K562 (cell line): ENCODE measurements around the gene ATG4C. TPM values are rescaled to one million over a fixed set of nuclear protein-coding genes. Genes with fewer than 3 reads are reported as not detected.

Experiments used
- ATAC-seq: fragments of 200-7000 bp; cut with Tn5 transposase; 3 replicates; pipeline ENCODE4 v1.9.1; 2020; ENCODE audit warnings: moderate library complexity
- BruUV-seq: library from RNA; stranded (reverse); fragments of 400-500 nt; replicated peaks from 2 replicates; lab custom pipeline; 2021; lab: Mats Ljungman, UMichigan
- CTCF ChIA-PET: fragments of 300-600 bp; formaldehyde crosslinking; extraction: SDS; loops from one replicate; lab custom pipeline; 2021; ENCODE audit warnings: low intra/inter-chr PET ratio; lab: Yijun Ruan, JAX
- POLR2A ChIA-PET: fragments of 300-600, 350-650 bp; sonication (Branson Sonifier 250); formaldehyde crosslinking; extraction: SDS; loops from one replicate; lab custom pipeline; 2021; ENCODE audit warnings: antibody characterized with exemption, inconsistent platforms; lab: Yijun Ruan, JAX
- DNase-seq, 4 experiments: peaks; one replicate each; pipeline versions ENCODE4 v3.0.0 to v3.0.0-alpha.2; 2011 to 2018; ENCODE audit warnings: low spot score in 3 of 4, mixed read lengths in 3 of 4; ENCODE audit errors: extremely low read depth in 1 of 4
- FAIRE-seq: peaks from 2 replicates; lab custom pipeline; 2011; peaks lifted over from hg19 to GRCh38; lab: Jason Lieb, UNC
- H2AFZ ChIP-seq: 2 replicates; pipeline ENCODE4 v1.6.0; 2011; ENCODE audit warnings: low read depth, low read length, control low read depth, inconsistent platforms
- H3K27ac ChIP-seq: fragments of 200-600 bp; 3 replicates; pipeline ENCODE4 v1.8.0; 2011; ENCODE audit warnings: low read depth, mild to moderate bottlenecking, control low read depth, inconsistent platforms, low read length, moderate library complexity, mixed read lengths; ENCODE audit errors: extremely low read depth
- H3K27me3 ChIP-seq, 2 experiments: fragments of 300-600 bp in 1 of 2; 2 replicates in 1 of 2; 3 replicates in 1 of 2; pipeline versions ENCODE4 v1.6.0 to v1.8.0; 2011; ENCODE audit warnings: inconsistent platforms in 2 of 2, low read length in 2 of 2, mild to moderate bottlenecking in 1 of 2, mixed read lengths in 1 of 2, moderate library complexity in 1 of 2; ENCODE audit not compliant: control insufficient read depth in 2 of 2, insufficient read depth in 2 of 2
- H3K36me3 ChIP-seq: fragments of 300-600 bp; 3 replicates; pipeline ENCODE4 v1.8.0; 2011; ENCODE audit warnings: mild to moderate bottlenecking, low read length, inconsistent platforms; ENCODE audit not compliant: control insufficient read depth, insufficient read depth
- H3K4me1 ChIP-seq, 2 experiments: fragments of 200-600 bp in 1 of 2; replicated peaks in 1 of 2; 2 replicates in 1 of 2; 3 replicates in 1 of 2; pipeline versions ENCODE4 v1.5.1 to v1.8.0; 2011; ENCODE audit warnings: inconsistent platforms in 2 of 2, low read length in 2 of 2, mild to moderate bottlenecking in 1 of 2, mixed read lengths in 1 of 2, moderate library complexity in 1 of 2; ENCODE audit not compliant: control insufficient read depth in 2 of 2, insufficient read depth in 2 of 2
- H3K4me2 ChIP-seq: 2 replicates; pipeline ENCODE4 v1.6.1; 2011; ENCODE audit warnings: low read length, control low read depth, inconsistent platforms, mixed read lengths; ENCODE audit not compliant: insufficient read depth
- H3K4me3 ChIP-seq: fragments of 200-600 bp; sonication (generic), shearing (Covaris generic); 2 replicates; pipeline ENCODE4 v1.5.1; 2016; ENCODE audit warnings: control low read depth, inconsistent platforms
- H3K79me2 ChIP-seq: fragments of 200-600 bp; 3 replicates; pipeline ENCODE4 v1.8.0; 2011; ENCODE audit warnings: low read length, inconsistent platforms; ENCODE audit not compliant: control insufficient read depth, insufficient read depth
- H3K9ac ChIP-seq, 2 experiments: 2 replicates each; pipeline versions ENCODE4 v1.6.0 to v1.6.1; 2011; ENCODE audit warnings: low read depth in 2 of 2, low read length in 2 of 2, control low read depth in 1 of 2, inconsistent platforms in 1 of 2, mild to moderate bottlenecking in 1 of 2, mixed read lengths in 1 of 2; ENCODE audit not compliant: insufficient read depth in 1 of 2
- H3K9me1 ChIP-seq: one replicate; pipeline ENCODE4 v1.6.0; 2011; ENCODE audit warnings: inconsistent platforms, mild to moderate bottlenecking, low read length, moderate library complexity; ENCODE audit not compliant: control insufficient read depth, insufficient read depth
- H3K9me3 ChIP-seq: replicated peaks from 2 replicates; pipeline ENCODE4 v1.5.1; 2011; ENCODE audit warnings: low read depth, low read length, inconsistent platforms; ENCODE audit not compliant: control insufficient read depth, insufficient read depth
- H4K20me1 ChIP-seq: replicated peaks from 2 replicates; pipeline ENCODE4 v1.6.1; 2011; ENCODE audit warnings: low read length, inconsistent platforms, mixed read lengths; ENCODE audit not compliant: control insufficient read depth, insufficient read depth
- DACH1 ChIP-seq: fragments of 450-650 bp; IDR thresholded peaks from 2 replicates; pipeline ENCODE4 v1.6.1; 2018; ENCODE audit not compliant: partially characterized antibody
- EZH2 ChIP-seq: IDR thresholded peaks from 2 replicates; pipeline ENCODE4 v1.6.1; 2012; ENCODE audit warnings: low read depth, mild to moderate bottlenecking, inconsistent platforms, low read length, borderline replicate concordance
- FOXA1 ChIP-seq: fragments of 450-650 bp; IDR thresholded peaks from 2 replicates; pipeline ENCODE4 v1.6.1; 2016; ENCODE audit warnings: mild to moderate bottlenecking, borderline replicate concordance
- JUN ChIP-seq, 2 experiments: sonication (generic) in 1 of 2; formaldehyde crosslinking in 1 of 2; IDR thresholded peaks; 2 replicates each; pipeline versions ENCODE4 v1.6.1 to v1.8.0; 2012 to 2022; ENCODE audit warnings: borderline replicate concordance in 2 of 2, mild to moderate bottlenecking in 2 of 2, improper control_type of control experiment in 1 of 2, low read depth in 1 of 2, low read length in 1 of 2, missing genetic modification reagents in 1 of 2
- KAT2B ChIP-seq: IDR thresholded peaks from one replicate; pipeline ENCODE4 v1.6.1; 2012; ENCODE audit warnings: low read depth, mild to moderate bottlenecking, control low read depth, inconsistent platforms, low read length, moderate library complexity
- NFIC ChIP-seq: fragments of 450-650 bp; IDR thresholded peaks from 2 replicates; pipeline ENCODE4 v1.6.1; 2017; ENCODE audit warnings: mild to moderate bottlenecking, inconsistent platforms
- NRF1 ChIP-seq, 2 experiments: fragments of 450-650 bp; IDR thresholded peaks in 1 of 2; conservative IDR thresholded peaks in 1 of 2; 2 replicates each; pipeline ENCODE4 v1.6.1; 2014; ENCODE audit warnings: mild to moderate bottlenecking in 2 of 2
- RB1 ChIP-seq: fragments of 450-650 bp; IDR thresholded peaks from 2 replicates; pipeline ENCODE4 v1.6.1; 2017; ENCODE audit warnings: low read depth, mild to moderate bottlenecking
- RBM17 ChIP-seq: fragments of 200-400 bp; formaldehyde crosslinking; IDR thresholded peaks from 2 replicates; pipeline ENCODE4 v1.6.1; 2017; ENCODE audit warnings: low read depth, mild to moderate bottlenecking, low read length, borderline replicate concordance
- ZEB2 ChIP-seq: fragments of 450-650 bp; IDR thresholded peaks from 2 replicates; pipeline ENCODE4 v1.6.1; 2016
- ZKSCAN3 ChIP-seq: fragments of 250-450 bp; sonication (Bioruptor Pico); IDR thresholded peaks from 2 replicates; pipeline ENCODE4 v1.4.0; 2020
- ZNF175 ChIP-seq: fragments of 200-800 bp; sonication (Bioruptor generic); IDR thresholded peaks from 2 replicates; pipeline ENCODE4 v1.6.1; 2016; ENCODE audit warnings: low read depth, mild to moderate bottlenecking, missing genetic modification characterization, missing compliant biosample characterization
- ZNF354B ChIP-seq: fragments of 250-450 bp; sonication (Bioruptor Pico); IDR thresholded peaks from 2 replicates; pipeline ENCODE4 v1.4.0; 2020
- in situ Hi-C: fragments of 300-500 bp; cut with MboI; formaldehyde crosslinking; loops from 4 replicates; pipeline ENCODE4 v1.15.0; 2018; ENCODE audit warnings: inconsistent platforms, mixed read lengths
- intact Hi-C: fragments of 100-400 bp; cut with micrococcal nuclease; formaldehyde crosslinking; loops from 2 replicates; pipeline ENCODE4 v1.14.2; 2022
- polyA plus RNA-seq, 8 experiments: library from polyadenylated mRNA; depleted of rRNA in 4 of 8; stranded (reverse) in 5 of 8; unstranded in 3 of 8; fragments of >200 nt; fragmentation: Nextera tagmentation in 2 of 8; fragmentation: Illumina TruSeq in 1 of 8; extraction: Ambion mirVana in 2 of 8; extraction: Trizol in 1 of 8; gene quantifications; 2 replicates each; pipeline versions ENCODE4 v1.2.1 to v1.2.3, GENCODE V29; 2011 to 2014; ENCODE audit warnings: inconsistent platforms in 1 of 8, missing spikeins in 1 of 8
- total RNA-seq, 7 experiments: library from RNA; depleted of rRNA in 6 of 7; stranded (reverse); fragments of >200 nt in 6 of 7; fragmentation: Illumina TruSeq in 2 of 7; extraction: Trizol in 2 of 7; gene quantifications; 2 replicates each; pipeline versions ENCODE4 v1.2.1 to v1.2.3, GENCODE V29; 2011 to 2021; ENCODE audit warnings: low replicate concordance in 1 of 7
- TF ChIP-seq, protein P1 (sequence below): sonication (generic); formaldehyde crosslinking; IDR thresholded peaks from 2 replicates; pipeline ENCODE4 v1.8.0; 2022; ENCODE audit warnings: mild to moderate bottlenecking, missing genetic modification reagents, borderline replicate concordance
- TF ChIP-seq, protein P2 (sequence below): fragments of 250-450 bp; sonication (Bioruptor Pico); IDR thresholded peaks from 2 replicates; pipeline ENCODE4 v1.5.0; 2021
- TF ChIP-seq, protein P3 (sequence below): fragments of 250-450 bp; sonication (Bioruptor Pico); IDR thresholded peaks from 2 replicates; pipeline ENCODE4 v1.9.0; 2021; ENCODE audit warnings: mild to moderate bottlenecking

ATG4C gene
- total and polyA plus RNA-seq, 9 of the 15 experiments (the other 6 are each of a cell fraction or from before 2014, with no cell fraction given) = 7.6 to 35.8 (median 16.1) TPM

DNA sequence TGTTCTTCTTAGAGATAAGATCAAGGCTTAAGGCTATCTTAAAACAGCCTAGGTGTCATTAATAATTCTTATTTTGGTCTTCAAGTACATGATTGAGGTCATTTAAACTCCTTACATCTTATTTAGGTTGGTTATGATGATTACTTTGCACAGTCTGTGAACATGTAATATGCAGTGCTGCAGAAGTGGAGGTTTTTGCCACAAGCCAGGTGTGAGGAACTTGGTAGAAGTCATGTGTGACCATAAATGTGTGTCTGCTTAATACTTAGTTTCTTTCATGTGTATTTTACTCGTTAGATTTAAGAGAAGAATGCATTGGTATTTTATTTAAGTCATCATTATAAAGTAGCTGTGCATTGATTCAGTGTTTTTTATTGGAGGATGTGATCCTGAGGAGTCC lies 10.1 kb downstream of the ATG4C start (continued):
- no peak for TF ChIP-seq ZNF354B (CRISPR knock-in tag)
- TF ChIP-seq DACH1 = no peak
- no peak for TF ChIP-seq JUN (IDR thresholded peaks at IDR 0.05; ENCODE audit: borderline replicate concordance, low read depth, low read length)
- no peak for TF ChIP-seq JUN (CRISPR knock-in tag; IDR thresholded peaks at IDR 0.05; ENCODE audit: borderline replicate concordance)
- no peak for TF ChIP-seq NRF1 (conservative IDR thresholded peaks at IDR 0.05 in 1 of 2, IDR thresholded peaks at IDR 0.05 in 1 of 2)
- no peak for TF ChIP-seq EZH2
- no peak for TF ChIP-seq KAT2B
- TF ChIP-seq ZNF175 (CRISPR knock-in tag) = no peak
- TF ChIP-seq, protein P1, sequence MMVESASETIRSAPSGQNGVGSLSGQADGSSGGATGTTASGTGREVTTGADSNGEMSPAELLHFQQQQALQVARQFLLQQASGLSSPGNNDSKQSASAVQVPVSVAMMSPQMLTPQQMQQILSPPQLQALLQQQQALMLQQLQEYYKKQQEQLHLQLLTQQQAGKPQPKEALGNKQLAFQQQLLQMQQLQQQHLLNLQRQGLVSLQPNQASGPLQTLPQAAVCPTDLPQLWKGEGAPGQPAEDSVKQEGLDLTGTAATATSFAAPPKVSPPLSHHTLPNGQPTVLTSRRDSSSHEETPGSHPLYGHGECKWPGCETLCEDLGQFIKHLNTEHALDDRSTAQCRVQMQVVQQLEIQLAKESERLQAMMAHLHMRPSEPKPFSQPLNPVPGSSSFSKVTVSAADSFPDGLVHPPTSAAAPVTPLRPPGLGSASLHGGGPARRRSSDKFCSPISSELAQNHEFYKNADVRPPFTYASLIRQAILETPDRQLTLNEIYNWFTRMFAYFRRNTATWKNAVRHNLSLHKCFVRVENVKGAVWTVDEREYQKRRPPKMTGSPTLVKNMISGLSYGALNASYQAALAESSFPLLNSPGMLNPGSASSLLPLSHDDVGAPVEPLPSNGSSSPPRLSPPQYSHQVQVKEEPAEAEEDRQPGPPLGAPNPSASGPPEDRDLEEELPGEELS = no peak
- no peak for TF ChIP-seq RBM17
- TF ChIP-seq NFIC = no peak

DNA sequence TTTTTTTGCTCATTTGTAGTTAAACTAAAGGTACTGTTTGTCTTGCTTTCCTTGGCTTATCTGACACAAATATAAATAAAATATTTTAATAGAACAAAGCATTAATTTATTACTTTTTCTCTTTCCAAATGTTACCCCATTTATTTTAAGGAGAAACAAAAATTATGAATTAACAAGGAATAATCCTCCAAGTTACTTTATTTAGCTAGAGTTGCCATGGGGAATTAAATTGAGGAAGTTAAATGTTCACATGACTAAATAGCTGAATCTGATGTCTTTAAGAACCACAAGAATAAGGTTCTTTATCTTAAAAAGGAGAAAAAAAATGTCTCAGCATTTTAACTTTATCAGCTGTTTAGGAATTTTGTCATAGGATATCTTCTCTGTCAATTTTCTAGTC lies 12.3 kb downstream of the ATG4C start:
- FAIRE-seq (no peak), DNase-seq (no peak), ATAC-seq (no peak)
- Histone ChIP-seq H3K79me2 (0 out of 3 replicates have a peak, but pooled peaks cover 1% of the 10 kb centered on the region), H3K9me1 (no peaks in the 10 kb centered on the region), H3K27ac (no peak overlapping the region), H3K9ac (no peak overlapping the region), H3K9me3 (no peaks in the 10 kb centered on the region), H3K27me3 (no peaks in the 10 kb centered on the region), H3K4me3 (no peak overlapping the region), H2AFZ (no peak overlapping the region), H4K20me1 (no peaks in the 10 kb centered on the region), H3K4me1 (no peaks in the 10 kb centered on the region), H3K36me3 (no peaks in the 10 kb centered on the region), H3K4me2 (no peak overlapping the region)
- ChIA-PET POLR2A (no interaction called here), CTCF (no interaction called here)
- no TSS peak for BruUV-seq
- intact Hi-C loops (no loop called here), in situ Hi-C loops (no loop called here)
- TF ChIP-seq ZEB2 = no peak
- TF ChIP-seq, protein P2, sequence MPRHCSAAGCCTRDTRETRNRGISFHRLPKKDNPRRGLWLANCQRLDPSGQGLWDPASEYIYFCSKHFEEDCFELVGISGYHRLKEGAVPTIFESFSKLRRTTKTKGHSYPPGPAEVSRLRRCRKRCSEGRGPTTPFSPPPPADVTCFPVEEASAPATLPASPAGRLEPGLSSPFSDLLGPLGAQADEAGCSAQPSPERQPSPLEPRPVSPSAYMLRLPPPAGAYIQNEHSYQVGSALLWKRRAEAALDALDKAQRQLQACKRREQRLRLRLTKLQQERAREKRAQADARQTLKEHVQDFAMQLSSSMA (CRISPR knock-in tag) = no peak
- no peak for TF ChIP-seq FOXA1
- TF ChIP-seq, protein P3, sequence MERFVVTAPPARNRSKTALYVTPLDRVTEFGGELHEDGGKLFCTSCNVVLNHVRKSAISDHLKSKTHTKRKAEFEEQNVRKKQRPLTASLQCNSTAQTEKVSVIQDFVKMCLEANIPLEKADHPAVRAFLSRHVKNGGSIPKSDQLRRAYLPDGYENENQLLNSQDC = no peak
- TF ChIP-seq RB1 = no peak
- no peak for TF ChIP-seq ZKSCAN3 (CRISPR knock-in tag)
